NCI-H2227 treated with DMSO at 0.1 percent for 48 hours (cell line): ENCODE data around the gene SRBD1.
"Not testable (repeated sequence)": the region's sequence is repeated elsewhere in the genome, so short reads cannot be mapped to it uniquely, and the experiment has no call there.

ENCODE experiments used
- DNase-seq: peaks from one replicate; lab custom pipeline; 2025; lab: John Stamatoyannopoulos, UW

The SRBD1 gene

GRCh38 chr2:45468279-45468678, 142.8 kb downstream of the SRBD1 start:
- DNase-seq: no peak

GRCh38 chr2:45466053-45466452, 145.0 kb downstream of the SRBD1 start:
- no peak for DNase-seq

- no peak for DNase-seq
Measured at GRCh38 chr2:45460825-45461224, 150.2 kb downstream of the SRBD1 start.

GRCh38 chr2:45459860-45460259, 151.2 kb downstream of the SRBD1 start:
- no peak for DNase-seq

- DNase-seq: no peak
Measured at GRCh38 chr2:45458909-45459563, 152.0 kb downstream of the SRBD1 start.

- no peak for DNase-seq
Measured at GRCh38 chr2:45457211-45457945, 153.7 kb downstream of the SRBD1 start.

- no peak for DNase-seq
Measured at GRCh38 chr2:45452866-45453265, 158.2 kb downstream of the SRBD1 start.

GRCh38 chr2:45450634-45451033, 160.4 kb downstream of the SRBD1 start:
- DNase-seq: no peak

GRCh38 chr2:45448217-45448616, 162.8 kb downstream of the SRBD1 start:
- DNase-seq: no peak

GRCh38 chr2:45446016-45446415, 165.1 kb downstream of the SRBD1 start:
- no peak for DNase-seq

GRCh38 chr2:45445037-45445436, 166.0 kb downstream of the SRBD1 start:
- no peak for DNase-seq

- no peak for DNase-seq
Measured at GRCh38 chr2:45443012-45443411, 168.1 kb downstream of the SRBD1 start.

GRCh38 chr2:45442026-45442425, 169.0 kb downstream of the SRBD1 start:
- DNase-seq: no peak

GRCh38 chr2:45441571-45441970, 169.5 kb downstream of the SRBD1 start:
- no peak for DNase-seq

GRCh38 chr2:45439788-45440773, 171.0 kb downstream of the SRBD1 start:
- DNase-seq: no peak

- DNase-seq: no peak
Measured at GRCh38 chr2:45438872-45439665, 172.0 kb downstream of the SRBD1 start.

GRCh38 chr2:45436456-45436855, 174.6 kb downstream of the SRBD1 start:
- no peak for DNase-seq

GRCh38 chr2:45435316-45435715, 175.8 kb downstream of the SRBD1 start:
- no peak for DNase-seq

- DNase-seq: no peak
Measured at GRCh38 chr2:45433363-45433762, 177.7 kb downstream of the SRBD1 start.

GRCh38 chr2:45432406-45432805, 178.7 kb downstream of the SRBD1 start:
- no peak for DNase-seq

GRCh38 chr2:45426025-45426424, 185.0 kb downstream of the SRBD1 start:
- not testable (repeated sequence) for DNase-seq

GRCh38 chr2:45422921-45423320, 188.1 kb downstream of the SRBD1 start:
- DNase-seq: no peak
